ENCODE measurements around the gene IGFBP7. TPM values are rescaled to one million over a fixed set of nuclear protein-coding genes. Genes with fewer than 3 reads are reported as not detected.
A peak's percentile ranks its signal among the peaks of the same experiment; 100 is the strongest.
"Not testable (repeated sequence)": the region's sequence is repeated elsewhere in the genome, so short reads cannot be mapped to it uniquely, and the experiment has no call there.

The IGFBP7 gene
- total RNA-seq, 1 donor from 2014 or later: 716 TPM

DNA sequence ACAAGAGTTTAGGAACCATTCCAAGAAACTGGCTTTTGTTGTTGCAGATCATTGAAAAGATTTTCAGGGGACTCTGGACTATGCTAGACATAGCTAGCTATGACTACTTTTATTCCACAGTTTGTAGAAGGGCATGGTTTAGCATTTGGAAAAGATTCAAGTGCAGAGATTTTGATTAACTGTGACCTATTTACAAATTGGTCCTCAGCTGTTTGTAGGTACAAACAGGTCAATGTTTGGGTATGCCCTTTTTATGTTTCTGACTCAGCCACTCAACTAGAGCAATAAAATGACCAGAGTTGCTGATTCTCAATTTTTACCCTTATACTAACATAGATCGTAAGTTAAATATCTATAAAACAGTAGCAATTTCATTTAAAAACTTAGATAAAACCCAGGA lies 46.7 kb downstream of the IGFBP7 start:
- peaks cover 19% of the 10 kb centered on the region for H3K4me1 ChIP-seq
- TF ChIP-seq CTCF (IDR thresholded peaks at IDR 0.05) (no peak), POLR2A (IDR thresholded peaks at IDR 0.05) (no peak), POLR2AphosphoS5 (IDR thresholded peaks at IDR 0.05; ENCODE audit: insufficient read depth in 1 of 2, low read depth in 1 of 2) (no peak)
- intact Hi-C loops (cut with DNase I): no loop called here
- H3K4me3 ChIP-seq: no peak overlapping the region
- no peaks in the 10 kb centered on the region for H3K36me3 ChIP-seq
- H3K9me3 ChIP-seq: no peaks in the 10 kb centered on the region
- DNase-seq (ENCODE audit: extremely low spot score in 2 of 2): no peak
- H3K27me3 ChIP-seq: no peaks in the 10 kb centered on the region
- H3K27ac ChIP-seq: peak overlapping the region; percentile 30

DNA sequence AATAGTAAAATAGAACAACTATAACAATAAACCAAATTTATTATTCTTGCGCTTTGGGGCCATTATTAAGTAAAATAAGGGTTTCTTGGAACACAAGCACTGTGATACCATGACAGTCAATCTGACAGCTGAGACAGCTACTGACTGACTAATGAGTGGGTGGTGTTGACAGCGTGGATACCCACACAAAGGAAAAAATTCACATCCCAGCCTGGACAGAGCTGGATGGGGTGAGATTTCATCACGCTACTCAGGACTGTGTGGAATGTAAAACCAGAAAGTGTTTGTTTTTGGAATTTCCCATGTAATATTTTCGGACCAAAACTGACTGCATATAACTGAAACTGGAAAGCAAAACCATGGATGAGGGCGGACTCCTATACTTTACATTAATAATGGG lies 48.8 kb downstream of the IGFBP7 start:
- Histone ChIP-seq H3K36me3 (no peaks in the 10 kb centered on the region), H3K4me1 (peaks cover 27% of the 10 kb centered on the region), H3K4me3 (no peak overlapping the region), H3K9me3 (no peaks in the 10 kb centered on the region), H3K27ac (peak overlapping the region; percentile 12), H3K27me3 (no peaks in the 10 kb centered on the region)
- no peak for TF ChIP-seq CTCF (IDR thresholded peaks at IDR 0.05)
- TF ChIP-seq POLR2AphosphoS5 (IDR thresholded peaks at IDR 0.05; ENCODE audit: insufficient read depth in 1 of 2, low read depth in 1 of 2): no peak
- no peak for TF ChIP-seq POLR2A (IDR thresholded peaks at IDR 0.05)
- DNase-seq (ENCODE audit: extremely low spot score in 2 of 2): no peak
- intact Hi-C loops (cut with DNase I): no loop called here

DNA sequence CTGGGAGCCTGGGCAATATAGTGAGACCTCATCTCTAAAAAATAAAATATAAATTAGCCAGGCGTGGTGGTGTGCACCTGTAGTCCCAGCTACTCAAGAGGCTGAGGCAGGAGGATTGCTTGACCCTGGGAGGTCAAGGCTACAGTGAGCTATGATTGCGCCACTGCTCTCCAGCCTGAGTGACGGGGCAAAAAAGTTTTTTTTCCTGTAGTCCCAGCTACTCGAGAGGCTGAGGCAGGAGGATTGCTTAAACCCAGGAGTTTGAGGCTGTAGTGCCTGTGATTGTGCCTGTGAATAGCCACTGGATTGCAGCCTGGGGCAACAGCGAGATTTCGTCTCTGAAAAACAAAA lies 49.5 kb downstream of the IGFBP7 start:
- H3K27me3 ChIP-seq; DNase-seq (ENCODE audit: extremely low spot score in 2 of 2); intact Hi-C loops (cut with DNase I); H3K36me3 ChIP-seq; H3K9me3 ChIP-seq; H3K27ac ChIP-seq; H3K4me3 ChIP-seq: not testable (repeated sequence)
- H3K4me1 ChIP-seq: peaks cover 28% of the 10 kb centered on the region

DNA sequence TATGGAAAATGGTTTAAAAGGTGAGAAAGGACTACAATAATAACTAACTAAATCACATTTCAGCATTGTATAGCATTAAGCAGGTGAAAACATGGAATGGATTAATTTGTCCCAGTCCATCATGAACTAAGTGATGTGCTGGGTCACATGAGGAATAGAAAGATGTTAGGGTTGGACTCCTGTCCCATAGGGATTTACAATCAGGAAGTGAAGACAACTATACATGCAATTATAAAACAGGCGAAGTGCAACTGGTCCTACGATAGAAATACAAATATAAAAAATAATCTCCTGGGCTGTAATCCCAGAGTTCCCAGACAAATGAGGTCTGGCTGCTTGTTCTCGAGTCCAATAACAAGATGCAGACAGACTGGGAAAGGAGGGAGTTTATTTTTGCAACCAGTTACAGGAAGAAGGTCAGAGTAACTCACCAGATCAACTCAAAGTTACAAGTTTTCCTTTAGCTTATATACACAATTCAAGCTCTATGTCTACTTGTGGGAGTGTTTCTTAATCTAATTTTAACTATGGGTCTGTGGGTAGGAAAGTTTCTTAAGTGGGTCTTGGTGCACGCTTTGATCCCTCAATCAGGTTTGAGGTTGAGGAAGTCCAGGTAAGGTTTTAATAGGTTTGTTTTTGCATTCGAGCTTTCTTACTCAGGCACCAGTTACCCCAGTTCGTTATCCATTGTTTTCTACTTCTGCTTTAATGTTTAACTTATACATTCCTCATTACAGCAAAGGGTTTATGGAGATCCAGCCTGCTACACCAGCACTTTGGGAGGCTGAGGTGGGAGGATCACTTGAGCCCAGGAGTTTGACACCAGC lies 50.1 kb downstream of the IGFBP7 start:
- no peak overlapping the region for H3K27ac ChIP-seq
- H3K4me1 ChIP-seq: peaks cover 28% of the 10 kb centered on the region
- no peak for DNase-seq (ENCODE audit: extremely low spot score in 2 of 2)

GRCh38 chr4:57055886-57056285 lies 54.3 kb downstream of the IGFBP7 start:
- no peak for TF ChIP-seq CTCF (IDR thresholded peaks at IDR 0.05)
- no peak for TF ChIP-seq POLR2A (IDR thresholded peaks at IDR 0.05)
- TF ChIP-seq POLR2AphosphoS5 (IDR thresholded peaks at IDR 0.05; ENCODE audit: insufficient read depth in 1 of 2, low read depth in 1 of 2): no peak
- H3K36me3 ChIP-seq: no peaks in the 10 kb centered on the region
- intact Hi-C loops (cut with DNase I): no loop called here
- H3K27ac ChIP-seq: peak overlapping the region; percentile 12
- peaks cover 18% of the 10 kb centered on the region for H3K4me1 ChIP-seq
- no peaks in the 10 kb centered on the region for H3K9me3 ChIP-seq
- H3K4me3 ChIP-seq: no peak overlapping the region
- no peaks in the 10 kb centered on the region for H3K27me3 ChIP-seq
- no peak for DNase-seq (ENCODE audit: extremely low spot score in 2 of 2)

More for the DNA sequence above, 50.1 kb downstream of the IGFBP7 start:
- no peaks in the 10 kb centered on the region for H3K9me3 ChIP-seq
- intact Hi-C loops (cut with DNase I): no loop called here
- no peaks in the 10 kb centered on the region for H3K36me3 ChIP-seq
- no peak for TF ChIP-seq POLR2AphosphoS5 (IDR thresholded peaks at IDR 0.05; ENCODE audit: insufficient read depth in 1 of 2, low read depth in 1 of 2)
- no peak for TF ChIP-seq CTCF (IDR thresholded peaks at IDR 0.05)
- H3K27me3 ChIP-seq: no peaks in the 10 kb centered on the region
- no peak overlapping the region for H3K4me3 ChIP-seq

All from vagina (tissue), 2 donors.